GM12872 (cell line): ENCODE results near the gene ZNF460.
A peak's percentile ranks its signal among the peaks of the same experiment; 100 is the strongest.

Experiments used
- TF ChIP-seq, protein P1 (sequence below): IDR thresholded peaks from 3 replicates; pipeline ENCODE4 v1.5.1; 2011; ENCODE audit warnings: low read depth, mild to moderate bottlenecking, low read length, moderate library complexity; ENCODE audit not compliant: insufficient read depth

ZNF460 gene

GRCh38 chr19:57308514-57308913, 28.2 kb downstream of the ZNF460 start:
- TF ChIP-seq, protein P1, sequence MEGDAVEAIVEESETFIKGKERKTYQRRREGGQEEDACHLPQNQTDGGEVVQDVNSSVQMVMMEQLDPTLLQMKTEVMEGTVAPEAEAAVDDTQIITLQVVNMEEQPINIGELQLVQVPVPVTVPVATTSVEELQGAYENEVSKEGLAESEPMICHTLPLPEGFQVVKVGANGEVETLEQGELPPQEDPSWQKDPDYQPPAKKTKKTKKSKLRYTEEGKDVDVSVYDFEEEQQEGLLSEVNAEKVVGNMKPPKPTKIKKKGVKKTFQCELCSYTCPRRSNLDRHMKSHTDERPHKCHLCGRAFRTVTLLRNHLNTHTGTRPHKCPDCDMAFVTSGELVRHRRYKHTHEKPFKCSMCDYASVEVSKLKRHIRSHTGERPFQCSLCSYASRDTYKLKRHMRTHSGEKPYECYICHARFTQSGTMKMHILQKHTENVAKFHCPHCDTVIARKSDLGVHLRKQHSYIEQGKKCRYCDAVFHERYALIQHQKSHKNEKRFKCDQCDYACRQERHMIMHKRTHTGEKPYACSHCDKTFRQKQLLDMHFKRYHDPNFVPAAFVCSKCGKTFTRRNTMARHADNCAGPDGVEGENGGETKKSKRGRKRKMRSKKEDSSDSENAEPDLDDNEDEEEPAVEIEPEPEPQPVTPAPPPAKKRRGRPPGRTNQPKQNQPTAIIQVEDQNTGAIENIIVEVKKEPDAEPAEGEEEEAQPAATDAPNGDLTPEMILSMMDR = no peak

DNA sequence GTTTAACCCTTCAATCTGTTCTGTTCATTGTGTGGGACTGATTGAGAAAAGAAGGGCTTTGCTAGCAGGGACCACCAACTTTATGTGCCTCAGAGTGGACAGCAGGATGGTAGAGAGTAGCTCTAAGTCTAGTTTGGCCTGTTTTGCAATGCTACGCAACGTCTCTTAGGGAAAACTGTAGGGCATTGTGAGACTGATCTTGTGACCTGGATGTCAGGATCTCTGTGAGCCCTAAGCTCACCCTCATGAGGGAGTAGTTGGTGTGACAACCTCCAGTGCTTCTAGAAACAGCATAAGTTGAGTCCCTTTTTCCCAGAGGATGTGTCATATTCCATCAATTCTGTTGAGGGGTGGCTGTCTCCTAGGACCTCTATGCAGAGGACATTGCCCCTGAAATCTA, 30.5 kb downstream of the ZNF460 start:
- TF ChIP-seq, protein P1 = no peak

GRCh38 chr19:57314146-57314545, 33.9 kb downstream of the ZNF460 start:
- TF ChIP-seq, protein P1 = no peak

DNA sequence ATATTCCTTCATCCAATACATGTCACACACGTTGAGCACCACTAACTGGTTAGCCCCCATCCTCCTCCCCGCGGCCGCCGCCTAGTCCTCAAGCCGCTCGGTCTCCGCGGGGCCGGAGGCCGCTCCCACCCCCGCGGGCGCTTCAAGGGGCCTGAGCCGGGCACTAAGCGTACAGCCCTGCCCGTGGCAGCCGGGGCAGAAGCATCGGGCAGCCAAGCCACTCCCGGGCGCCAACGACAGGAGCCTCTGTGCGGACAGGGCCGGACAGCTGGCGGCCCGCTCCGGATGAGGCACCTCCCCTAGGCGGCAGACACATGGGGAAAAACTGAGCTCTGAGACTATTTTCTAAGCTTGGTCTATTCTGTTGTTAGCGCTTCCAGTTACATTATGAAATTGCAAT, 37.2 kb downstream of the ZNF460 start:
- TF ChIP-seq, protein P1 = no peak

DNA sequence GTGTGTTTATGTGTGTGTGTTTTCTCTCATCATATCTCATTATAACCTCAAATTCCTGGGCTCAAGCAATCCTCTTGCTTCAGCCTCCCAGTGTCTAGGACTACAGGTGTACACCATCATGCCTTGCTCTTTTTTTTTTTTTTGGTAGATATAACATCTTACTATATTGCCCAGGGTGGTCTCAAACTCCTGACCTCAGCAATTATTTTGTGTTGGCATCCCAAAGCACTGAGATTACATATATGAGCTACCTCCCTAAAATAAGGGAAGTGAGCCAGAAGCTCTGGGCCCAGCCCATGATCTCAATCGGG, 39.5 kb downstream of the ZNF460 start:
- TF ChIP-seq, protein P1 = no peak

DNA sequence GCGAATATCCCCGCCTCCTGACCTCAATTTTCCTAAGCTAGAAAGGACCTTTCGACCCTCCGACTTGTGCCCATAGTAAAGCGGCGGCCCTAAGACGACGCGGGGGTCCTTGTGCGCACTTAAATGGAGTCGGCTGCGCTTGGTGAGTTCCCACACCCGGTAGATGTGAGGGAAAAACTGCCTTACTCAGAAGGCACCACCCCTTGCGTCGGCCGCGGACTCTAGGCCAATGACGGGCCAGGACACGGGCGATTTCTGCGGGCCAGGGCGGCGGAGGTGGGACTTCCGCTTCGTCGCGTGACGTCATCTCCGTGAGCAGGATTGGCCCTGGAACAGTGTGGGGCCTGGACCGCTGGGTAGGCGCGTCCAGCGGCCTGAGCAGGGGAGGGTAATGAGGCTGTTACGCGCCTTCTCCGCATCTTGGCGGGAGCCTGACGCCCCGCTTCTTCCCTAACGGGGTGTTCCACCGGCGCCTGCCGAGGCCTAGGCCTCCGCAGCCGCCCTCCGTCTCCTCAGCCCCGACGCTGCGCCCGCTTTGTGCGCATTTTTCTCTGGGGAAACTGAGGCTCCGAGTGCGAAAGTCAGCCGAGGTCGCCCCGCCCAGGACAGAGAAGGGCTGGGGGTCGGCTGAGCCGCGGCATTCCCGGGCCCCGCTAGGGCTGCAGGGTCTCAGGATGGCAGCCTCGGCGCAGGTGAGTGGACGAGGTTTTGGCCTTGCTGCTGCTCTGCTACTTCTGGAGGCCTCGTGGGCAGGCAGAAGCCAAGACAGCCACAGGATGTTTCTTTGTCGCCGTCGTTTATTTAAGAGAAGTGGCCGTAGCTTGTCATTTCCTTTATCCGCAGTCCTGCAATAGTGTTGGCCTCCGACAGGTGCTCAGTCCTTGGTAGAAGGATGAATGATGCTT, 40.1 kb downstream of the ZNF460 start, which contains the start of gene ZNF543:
Gene ZNF543 (plus strand): TSS at position 293 of the 905 bp plus-strand sequence. CDS start 382 bp downstream, at position 675.
- TF ChIP-seq, protein P1 = peak; percentile 32; the same call in 1 of the 3 replicates

- TF ChIP-seq, protein P1 = no peak
These were observed 40.8 kb downstream of the ZNF460 start for GRCh38 chr19:57321116-57321515.
